Neural cell (in vitro differentiated cells): ENCODE results near the gene RNF13. TPM values are rescaled to one million over a fixed set of nuclear protein-coding genes. Genes with fewer than 3 reads are reported as not detected.

ENCODE experiments used
- H2AFZ ChIP-seq: fragments of 200-600, 300-800 bp; sonication (generic), shearing (Covaris generic); 2 replicates; pipeline ENCODE4 v1.6.0; 2014; ENCODE audit warnings: low read depth, mild to moderate bottlenecking, antibody characterized with exemption, low read length, moderate library complexity
- H3F3A ChIP-seq: fragments of 200-600 bp; shearing (Covaris generic); 2 replicates; pipeline ENCODE4 v1.6.1; 2016; ENCODE audit warnings: mild to moderate bottlenecking, moderate library complexity, mixed read lengths, antibody characterized with exemption, low read length; ENCODE audit not compliant: insufficient read depth, poor library complexity, severe bottlenecking
- H3K27ac ChIP-seq: fragments of 200-600, 300-800 bp; sonication (generic), shearing (Covaris generic); 2 replicates; pipeline ENCODE4 v1.5.1; 2014; ENCODE audit warnings: mild to moderate bottlenecking, low read length, moderate library complexity
- H3K27me3 ChIP-seq: fragments of 300-800, 200-600 bp; sonication (generic), shearing (Covaris generic); 2 replicates; pipeline ENCODE4 v1.6.0; 2014; ENCODE audit warnings: mild to moderate bottlenecking, low read depth, low read length, moderate library complexity; ENCODE audit not compliant: insufficient read depth
- H3K36me3 ChIP-seq: fragments of 300-800, 200-600 bp; sonication (generic), shearing (Covaris generic); 2 replicates; pipeline ENCODE4 v1.5.1; 2014; ENCODE audit warnings: mild to moderate bottlenecking, antibody characterized with exemption, low read length, moderate library complexity; ENCODE audit not compliant: insufficient read depth
- H3K4me2 ChIP-seq: fragments of 300-800, 200-600 bp; sonication (generic), shearing (Covaris generic); 2 replicates; pipeline ENCODE4 v1.6.0; 2014; ENCODE audit warnings: mild to moderate bottlenecking, low read length
- H3K4me3 ChIP-seq: fragments of 300-800, 200-600 bp; sonication (generic), shearing (Covaris generic); 2 replicates; pipeline ENCODE4 v1.5.1; 2014; ENCODE audit warnings: mild to moderate bottlenecking, low read length, moderate library complexity
- H3K79me2 ChIP-seq: fragments of 200-600 bp; shearing (Covaris generic); replicated peaks from 2 replicates; pipeline ENCODE4 v1.6.0; 2014; ENCODE audit warnings: mild to moderate bottlenecking, low read length, moderate library complexity; ENCODE audit not compliant: insufficient read depth
- H3K9ac ChIP-seq: fragments of 300-800, 200-600 bp; sonication (generic), shearing (Covaris generic); 2 replicates; pipeline ENCODE4 v1.6.1; 2016; ENCODE audit warnings: mild to moderate bottlenecking, low read length, mixed read lengths
- H3K9me2 ChIP-seq: fragments of 200-600 bp; shearing (Covaris generic); 2 replicates; pipeline ENCODE4 v1.6.1; 2016; ENCODE audit warnings: mild to moderate bottlenecking, low read length, mixed read lengths; ENCODE audit not compliant: insufficient read depth
- H3K9me3 ChIP-seq: fragments of 200-600, 300-800 bp; sonication (generic), shearing (Covaris generic); 2 replicates; pipeline ENCODE4 v1.6.1; 2016; ENCODE audit warnings: mild to moderate bottlenecking, mixed run types, low read length, moderate library complexity, mixed read lengths
- H4K20me1 ChIP-seq: fragments of 200-600 bp; shearing (Covaris generic); 2 replicates; pipeline ENCODE4 v1.6.1; 2016; ENCODE audit warnings: mild to moderate bottlenecking, mixed run types; ENCODE audit not compliant: insufficient read depth
- EP300 ChIP-seq: fragments of 450-650 bp; conservative IDR thresholded peaks from 2 replicates; pipeline ENCODE4 v1.6.1; 2014; ENCODE audit warnings: antibody characterized with exemption, mild to moderate bottlenecking, moderate library complexity; ENCODE audit not compliant: poor library complexity, severe bottlenecking
- EZH2 ChIP-seq: fragments of 200-600, 300-800 bp; shearing (Covaris generic), sonication (generic); IDR thresholded peaks from 2 replicates; pipeline ENCODE4 v1.6.1; 2014; ENCODE audit warnings: antibody characterized with exemption, low read length, borderline replicate concordance, mild to moderate bottlenecking; ENCODE audit not compliant: insufficient read depth, poor library complexity, severe bottlenecking
- MXI1 ChIP-seq: fragments of 450-650 bp; conservative IDR thresholded peaks from 2 replicates; pipeline ENCODE4 v1.6.1; 2014; ENCODE audit warnings: antibody characterized with exemption, mild to moderate bottlenecking; ENCODE audit not compliant: poor library complexity, severe bottlenecking
- POLR2AphosphoS5 ChIP-seq: IDR thresholded peaks from 2 replicates; pipeline ENCODE4 v1.6.1; 2012
- RAD21 ChIP-seq: fragments of 450-650 bp; conservative IDR thresholded peaks from 2 replicates; pipeline ENCODE4 v1.6.1; 2014; ENCODE audit warnings: antibody characterized with exemption, mild to moderate bottlenecking, moderate library complexity
- SMC3 ChIP-seq: fragments of 450-650 bp; conservative IDR thresholded peaks from 2 replicates; pipeline ENCODE4 v1.6.1; 2014; ENCODE audit warnings: antibody characterized with exemption, mild to moderate bottlenecking, moderate library complexity; ENCODE audit not compliant: poor library complexity
- TAF1 ChIP-seq: IDR thresholded peaks from 2 replicates; pipeline ENCODE4 v1.6.1; 2012; ENCODE audit warnings: low read depth
- polyA plus RNA-seq: library from polyadenylated mRNA; depleted of rRNA; stranded (reverse); fragments of >200 nt; gene quantifications from 2 replicates; pipeline ENCODE4 v1.2.3, GENCODE V29; 2014
- TF ChIP-seq, protein P1 (sequence below): IDR thresholded peaks from 2 replicates; pipeline ENCODE4 v1.6.1; 2012; ENCODE audit warnings: borderline replicate concordance
- TF ChIP-seq, protein P2 (sequence below): fragments of 450-650 bp; IDR thresholded peaks from 2 replicates; pipeline ENCODE4 v1.5.1; 2014; ENCODE audit warnings: antibody characterized with exemption, mild to moderate bottlenecking, moderate library complexity; ENCODE audit not compliant: poor library complexity, severe bottlenecking

RNF13 gene
- polyA plus RNA-seq, 1 donor from 2014 or later: 52.3 TPM

DNA sequence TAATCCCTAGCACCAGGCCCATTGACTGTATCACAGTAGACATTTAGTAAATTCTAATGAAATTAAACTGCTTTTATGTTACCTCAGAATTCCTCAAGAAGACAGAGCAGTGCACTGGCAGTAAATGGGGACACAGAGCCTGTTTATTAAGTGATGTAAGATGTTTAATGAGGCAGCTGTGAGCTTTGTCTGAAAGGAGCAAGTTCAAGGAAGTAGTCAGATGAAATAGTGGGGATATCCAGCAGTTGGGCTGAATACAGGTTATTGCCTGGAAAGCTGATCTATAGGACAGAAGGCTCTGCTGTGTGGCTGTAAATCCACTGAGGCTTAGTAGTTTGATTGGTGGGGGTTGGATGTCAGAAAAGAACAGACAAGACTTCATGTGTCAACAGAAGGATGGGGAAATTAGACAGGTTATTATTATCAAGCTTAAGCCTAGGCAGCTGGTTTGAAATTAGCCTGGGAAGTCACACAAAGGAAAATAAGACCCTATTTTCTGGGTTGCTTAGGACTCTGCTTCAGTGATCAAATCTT, 95.5 kb downstream of the RNF13 start:
- Histone ChIP-seq H4K20me1 (no peaks in the 10 kb centered on the region), H3K27me3 (no peaks in the 10 kb centered on the region), H3K79me2 (no peaks in the 10 kb centered on the region), H3K9me3 (no peaks in the 10 kb centered on the region), H3F3A (no peaks in the 10 kb centered on the region), H3K9ac (peak overlapping the region; percentile 64), H3K4me2 (peak overlapping the region; percentile 44), H3K36me3 (peaks cover 4% of the 10 kb centered on the region), H3K27ac (peak overlapping the region; percentile 95), H2AFZ (peak overlapping the region; percentile 52), H3K4me3 (peak overlapping the region; percentile 48), H3K9me2 (no peaks in the 10 kb centered on the region)
- no peak for TF ChIP-seq SMC3
- TF ChIP-seq, protein P1, sequence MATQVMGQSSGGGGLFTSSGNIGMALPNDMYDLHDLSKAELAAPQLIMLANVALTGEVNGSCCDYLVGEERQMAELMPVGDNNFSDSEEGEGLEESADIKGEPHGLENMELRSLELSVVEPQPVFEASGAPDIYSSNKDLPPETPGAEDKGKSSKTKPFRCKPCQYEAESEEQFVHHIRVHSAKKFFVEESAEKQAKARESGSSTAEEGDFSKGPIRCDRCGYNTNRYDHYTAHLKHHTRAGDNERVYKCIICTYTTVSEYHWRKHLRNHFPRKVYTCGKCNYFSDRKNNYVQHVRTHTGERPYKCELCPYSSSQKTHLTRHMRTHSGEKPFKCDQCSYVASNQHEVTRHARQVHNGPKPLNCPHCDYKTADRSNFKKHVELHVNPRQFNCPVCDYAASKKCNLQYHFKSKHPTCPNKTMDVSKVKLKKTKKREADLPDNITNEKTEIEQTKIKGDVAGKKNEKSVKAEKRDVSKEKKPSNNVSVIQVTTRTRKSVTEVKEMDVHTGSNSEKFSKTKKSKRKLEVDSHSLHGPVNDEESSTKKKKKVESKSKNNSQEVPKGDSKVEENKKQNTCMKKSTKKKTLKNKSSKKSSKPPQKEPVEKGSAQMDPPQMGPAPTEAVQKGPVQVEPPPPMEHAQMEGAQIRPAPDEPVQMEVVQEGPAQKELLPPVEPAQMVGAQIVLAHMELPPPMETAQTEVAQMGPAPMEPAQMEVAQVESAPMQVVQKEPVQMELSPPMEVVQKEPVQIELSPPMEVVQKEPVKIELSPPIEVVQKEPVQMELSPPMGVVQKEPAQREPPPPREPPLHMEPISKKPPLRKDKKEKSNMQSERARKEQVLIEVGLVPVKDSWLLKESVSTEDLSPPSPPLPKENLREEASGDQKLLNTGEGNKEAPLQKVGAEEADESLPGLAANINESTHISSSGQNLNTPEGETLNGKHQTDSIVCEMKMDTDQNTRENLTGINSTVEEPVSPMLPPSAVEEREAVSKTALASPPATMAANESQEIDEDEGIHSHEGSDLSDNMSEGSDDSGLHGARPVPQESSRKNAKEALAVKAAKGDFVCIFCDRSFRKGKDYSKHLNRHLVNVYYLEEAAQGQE: no peak
- TF ChIP-seq EZH2: no peak
- TF ChIP-seq MXI1: no peak
- TF ChIP-seq TAF1: no peak
- no peak for TF ChIP-seq RAD21
- TF ChIP-seq EP300: peak; percentile 87
- TF ChIP-seq, protein P2, sequence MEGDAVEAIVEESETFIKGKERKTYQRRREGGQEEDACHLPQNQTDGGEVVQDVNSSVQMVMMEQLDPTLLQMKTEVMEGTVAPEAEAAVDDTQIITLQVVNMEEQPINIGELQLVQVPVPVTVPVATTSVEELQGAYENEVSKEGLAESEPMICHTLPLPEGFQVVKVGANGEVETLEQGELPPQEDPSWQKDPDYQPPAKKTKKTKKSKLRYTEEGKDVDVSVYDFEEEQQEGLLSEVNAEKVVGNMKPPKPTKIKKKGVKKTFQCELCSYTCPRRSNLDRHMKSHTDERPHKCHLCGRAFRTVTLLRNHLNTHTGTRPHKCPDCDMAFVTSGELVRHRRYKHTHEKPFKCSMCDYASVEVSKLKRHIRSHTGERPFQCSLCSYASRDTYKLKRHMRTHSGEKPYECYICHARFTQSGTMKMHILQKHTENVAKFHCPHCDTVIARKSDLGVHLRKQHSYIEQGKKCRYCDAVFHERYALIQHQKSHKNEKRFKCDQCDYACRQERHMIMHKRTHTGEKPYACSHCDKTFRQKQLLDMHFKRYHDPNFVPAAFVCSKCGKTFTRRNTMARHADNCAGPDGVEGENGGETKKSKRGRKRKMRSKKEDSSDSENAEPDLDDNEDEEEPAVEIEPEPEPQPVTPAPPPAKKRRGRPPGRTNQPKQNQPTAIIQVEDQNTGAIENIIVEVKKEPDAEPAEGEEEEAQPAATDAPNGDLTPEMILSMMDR: no peak
- TF ChIP-seq POLR2AphosphoS5: peak; percentile 46

DNA sequence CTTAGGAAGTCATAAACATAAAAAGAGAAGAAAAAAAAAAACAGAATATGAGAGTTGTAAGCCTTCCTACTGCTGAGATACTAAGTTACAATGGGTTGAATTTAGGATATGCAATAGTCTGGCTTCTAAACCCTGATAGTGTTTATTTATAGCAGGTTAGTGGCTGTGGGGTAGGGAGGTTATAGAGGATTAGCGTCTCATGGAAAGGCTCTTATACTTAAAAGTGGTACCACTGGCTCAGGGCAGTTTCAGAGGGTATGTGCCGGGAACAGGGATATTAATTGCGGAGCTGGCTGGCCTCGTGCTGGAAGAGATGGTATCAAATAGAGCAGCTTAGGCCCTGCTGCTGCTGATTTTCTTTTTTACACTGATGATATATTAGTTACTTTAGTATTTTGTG, 96.9 kb downstream of the RNF13 start:
- Histone ChIP-seq H2AFZ (no peak overlapping the region), H3K36me3 (peaks cover 11% of the 10 kb centered on the region), H3K79me2 (no peaks in the 10 kb centered on the region), H3K4me2 (no peak overlapping the region), H4K20me1 (no peaks in the 10 kb centered on the region), H3K9me2 (no peaks in the 10 kb centered on the region), H3K27me3 (no peaks in the 10 kb centered on the region), H3F3A (no peaks in the 10 kb centered on the region), H3K4me3 (no peak overlapping the region), H3K9me3 (no peaks in the 10 kb centered on the region), H3K9ac (no peak overlapping the region), H3K27ac (peak overlapping the region; percentile 95)
- TF ChIP-seq, protein P2: no peak
- TF ChIP-seq POLR2AphosphoS5 (no peak), EP300 (no peak), EZH2 (no peak), TAF1 (no peak), SMC3 (no peak), MXI1 (no peak), RAD21 (no peak)
- TF ChIP-seq, protein P1: no peak
